ENCODE data around the gene PTPN9. TPM values are rescaled to one million over a fixed set of nuclear protein-coding genes. Genes with fewer than 3 reads are reported as not detected.

PTPN9 gene
- total and polyA plus RNA-seq, 10 of the 15 experiments (the other 5 are each of a cell fraction or from before 2014, with no cell fraction given) = 7.8 to 29.1 (median 18.5) TPM

DNA sequence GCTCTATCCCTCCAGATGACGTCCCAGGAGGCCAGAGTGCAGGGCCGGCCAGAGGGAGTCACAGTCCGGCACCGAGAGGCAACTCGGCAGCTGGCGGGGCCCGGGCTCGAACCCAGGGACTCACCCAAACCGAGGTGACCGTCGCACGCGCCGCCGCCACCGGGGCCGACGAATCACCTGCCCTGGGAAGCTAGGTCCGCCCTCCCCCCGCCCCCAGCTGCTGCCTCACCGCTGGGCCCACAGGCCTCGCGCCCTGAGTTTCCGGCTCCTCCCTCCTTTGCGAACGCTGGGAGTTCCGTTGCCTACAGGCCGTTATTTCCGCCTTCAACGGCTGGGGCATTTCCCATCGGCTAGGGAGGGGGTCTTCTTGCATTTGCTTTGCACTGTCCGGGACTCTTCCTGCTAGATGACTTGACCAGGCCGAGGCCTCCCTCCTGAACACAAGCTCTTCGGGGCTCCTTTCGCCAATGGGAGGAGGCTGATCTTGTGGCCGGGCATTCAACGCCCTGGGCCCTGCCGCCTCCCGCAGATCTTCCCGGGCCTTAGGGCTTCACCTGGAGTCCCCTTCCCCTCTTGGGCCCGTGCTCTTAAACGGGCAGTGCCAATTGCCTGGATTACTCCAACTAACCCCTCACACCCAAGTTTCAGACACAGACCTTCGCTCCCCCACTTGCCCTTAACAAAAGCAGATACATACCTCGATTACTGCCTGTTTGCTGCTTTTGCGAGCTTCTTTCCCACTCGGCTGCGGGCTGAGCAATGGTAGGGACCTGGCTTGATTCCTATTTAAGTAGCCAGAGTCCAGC is 46.6 kb upstream of the PTPN9 start, which contains the start of gene SNUPN (continued):
- TF ChIP-seq, protein P1, sequence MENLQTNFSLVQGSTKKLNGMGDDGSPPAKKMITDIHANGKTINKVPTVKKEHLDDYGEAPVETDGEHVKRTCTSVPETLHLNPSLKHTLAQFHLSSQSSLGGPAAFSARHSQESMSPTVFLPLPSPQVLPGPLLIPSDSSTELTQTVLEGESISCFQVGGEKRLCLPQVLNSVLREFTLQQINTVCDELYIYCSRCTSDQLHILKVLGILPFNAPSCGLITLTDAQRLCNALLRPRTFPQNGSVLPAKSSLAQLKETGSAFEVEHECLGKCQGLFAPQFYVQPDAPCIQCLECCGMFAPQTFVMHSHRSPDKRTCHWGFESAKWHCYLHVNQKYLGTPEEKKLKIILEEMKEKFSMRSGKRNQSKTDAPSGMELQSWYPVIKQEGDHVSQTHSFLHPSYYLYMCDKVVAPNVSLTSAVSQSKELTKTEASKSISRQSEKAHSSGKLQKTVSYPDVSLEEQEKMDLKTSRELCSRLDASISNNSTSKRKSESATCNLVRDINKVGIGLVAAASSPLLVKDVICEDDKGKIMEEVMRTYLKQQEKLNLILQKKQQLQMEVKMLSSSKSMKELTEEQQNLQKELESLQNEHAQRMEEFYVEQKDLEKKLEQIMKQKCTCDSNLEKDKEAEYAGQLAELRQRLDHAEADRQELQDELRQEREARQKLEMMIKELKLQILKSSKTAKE (IDR thresholded peaks at IDR 0.05; ENCODE audit: low read depth, poor library complexity, severe bottlenecking) = no peak
- TF ChIP-seq TBL1XR1 (IDR thresholded peaks at IDR 0.05; ENCODE audit: low read depth, low read length) (peak; percentile 61; the same call in 1 of the 2 replicates), PAX8 (IDR thresholded peaks at IDR 0.05) (no peak), KLF5 (IDR thresholded peaks at IDR 0.05; ENCODE audit: partially characterized antibody) (peak; percentile 49), EZH2 (IDR thresholded peaks at IDR 0.05; ENCODE audit: borderline replicate concordance, control insufficient read depth, low read depth, low read length) (no peak), SRF (IDR thresholded peaks at IDR 0.05; ENCODE audit: low read depth in 2 of 2, low read length in 2 of 2) (peak in 1 of 2 experiments; percentile 39; a peak in 1 of 4 replicates), SP1 (IDR thresholded peaks at IDR 0.05; ENCODE audit: low read depth, low read length) (peak; percentile 81), HDAC2 (IDR thresholded peaks at IDR 0.05) (peak; percentile 27; the same call in 1 of the 2 replicates), YY1 (IDR thresholded peaks at IDR 0.05; ENCODE audit: low read depth, low read length) (0 out of 2 replicates have a peak, but pooled peaks have one; percentile 30), POLR2AphosphoS5 (IDR thresholded peaks at IDR 0.05; ENCODE audit: low read length) (peak; percentile 85), POU2F2 (IDR thresholded peaks at IDR 0.05; ENCODE audit: borderline replicate concordance, low read depth, low read length) (peak; percentile 62; the same call in 1 of the 3 replicates)
- TF ChIP-seq, protein P2, sequence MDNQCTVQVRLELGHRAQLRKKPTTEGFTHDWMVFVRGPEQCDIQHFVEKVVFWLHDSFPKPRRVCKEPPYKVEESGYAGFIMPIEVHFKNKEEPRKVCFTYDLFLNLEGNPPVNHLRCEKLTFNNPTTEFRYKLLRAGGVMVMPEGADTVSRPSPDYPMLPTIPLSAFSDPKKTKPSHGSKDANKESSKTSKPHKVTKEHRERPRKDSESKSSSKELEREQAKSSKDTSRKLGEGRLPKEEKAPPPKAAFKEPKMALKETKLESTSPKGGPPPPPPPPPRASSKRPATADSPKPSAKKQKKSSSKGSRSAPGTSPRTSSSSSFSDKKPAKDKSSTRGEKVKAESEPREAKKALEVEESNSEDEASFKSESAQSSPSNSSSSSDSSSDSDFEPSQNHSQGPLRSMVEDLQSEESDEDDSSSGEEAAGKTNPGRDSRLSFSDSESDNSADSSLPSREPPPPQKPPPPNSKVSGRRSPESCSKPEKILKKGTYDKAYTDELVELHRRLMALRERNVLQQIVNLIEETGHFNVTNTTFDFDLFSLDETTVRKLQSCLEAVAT (IDR thresholded peaks at IDR 0.05) = peak; percentile 95
- TF ChIP-seq, protein P3, sequence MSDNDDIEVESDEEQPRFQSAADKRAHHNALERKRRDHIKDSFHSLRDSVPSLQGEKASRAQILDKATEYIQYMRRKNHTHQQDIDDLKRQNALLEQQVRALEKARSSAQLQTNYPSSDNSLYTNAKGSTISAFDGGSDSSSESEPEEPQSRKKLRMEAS (IDR thresholded peaks at IDR 0.05; ENCODE audit: low read depth, low read length) = peak; percentile 64; the same call in 1 of the 2 replicates
- TF ChIP-seq, protein P4, sequence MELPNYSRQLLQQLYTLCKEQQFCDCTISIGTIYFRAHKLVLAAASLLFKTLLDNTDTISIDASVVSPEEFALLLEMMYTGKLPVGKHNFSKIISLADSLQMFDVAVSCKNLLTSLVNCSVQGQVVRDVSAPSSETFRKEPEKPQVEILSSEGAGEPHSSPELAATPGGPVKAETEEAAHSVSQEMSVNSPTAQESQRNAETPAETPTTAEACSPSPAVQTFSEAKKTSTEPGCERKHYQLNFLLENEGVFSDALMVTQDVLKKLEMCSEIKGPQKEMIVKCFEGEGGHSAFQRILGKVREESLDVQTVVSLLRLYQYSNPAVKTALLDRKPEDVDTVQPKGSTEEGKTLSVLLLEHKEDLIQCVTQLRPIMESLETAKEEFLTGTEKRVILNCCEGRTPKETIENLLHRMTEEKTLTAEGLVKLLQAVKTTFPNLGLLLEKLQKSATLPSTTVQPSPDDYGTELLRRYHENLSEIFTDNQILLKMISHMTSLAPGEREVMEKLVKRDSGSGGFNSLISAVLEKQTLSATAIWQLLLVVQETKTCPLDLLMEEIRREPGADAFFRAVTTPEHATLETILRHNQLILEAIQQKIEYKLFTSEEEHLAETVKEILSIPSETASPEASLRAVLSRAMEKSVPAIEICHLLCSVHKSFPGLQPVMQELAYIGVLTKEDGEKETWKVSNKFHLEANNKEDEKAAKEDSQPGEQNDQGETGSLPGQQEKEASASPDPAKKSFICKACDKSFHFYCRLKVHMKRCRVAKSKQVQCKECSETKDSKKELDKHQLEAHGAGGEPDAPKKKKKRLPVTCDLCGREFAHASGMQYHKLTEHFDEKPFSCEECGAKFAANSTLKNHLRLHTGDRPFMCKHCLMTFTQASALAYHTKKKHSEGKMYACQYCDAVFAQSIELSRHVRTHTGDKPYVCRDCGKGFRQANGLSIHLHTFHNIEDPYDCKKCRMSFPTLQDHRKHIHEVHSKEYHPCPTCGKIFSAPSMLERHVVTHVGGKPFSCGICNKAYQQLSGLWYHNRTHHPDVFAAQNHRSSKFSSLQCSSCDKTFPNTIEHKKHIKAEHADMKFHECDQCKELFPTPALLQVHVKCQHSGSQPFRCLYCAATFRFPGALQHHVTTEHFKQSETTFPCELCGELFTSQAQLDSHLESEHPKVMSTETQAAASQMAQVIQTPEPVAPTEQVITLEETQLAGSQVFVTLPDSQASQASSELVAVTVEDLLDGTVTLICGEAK (IDR thresholded peaks at IDR 0.05; ENCODE audit: borderline replicate concordance) = peak; percentile 79; the same call in 1 of the 2 replicates
- TF ChIP-seq, protein P5, sequence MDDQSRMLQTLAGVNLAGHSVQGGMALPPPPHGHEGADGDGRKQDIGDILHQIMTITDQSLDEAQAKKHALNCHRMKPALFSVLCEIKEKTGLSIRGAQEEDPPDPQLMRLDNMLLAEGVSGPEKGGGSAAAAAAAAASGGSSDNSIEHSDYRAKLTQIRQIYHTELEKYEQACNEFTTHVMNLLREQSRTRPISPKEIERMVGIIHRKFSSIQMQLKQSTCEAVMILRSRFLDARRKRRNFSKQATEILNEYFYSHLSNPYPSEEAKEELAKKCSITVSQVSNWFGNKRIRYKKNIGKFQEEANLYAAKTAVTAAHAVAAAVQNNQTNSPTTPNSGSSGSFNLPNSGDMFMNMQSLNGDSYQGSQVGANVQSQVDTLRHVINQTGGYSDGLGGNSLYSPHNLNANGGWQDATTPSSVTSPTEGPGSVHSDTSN (IDR thresholded peaks at IDR 0.05; ENCODE audit: insufficient replicate concordance, low read depth, low read length) = peak; percentile 33
